Colonic mucosa (tissue), 4 donors: Measurements from ENCODE around the gene IL15RA. TPM values are rescaled to one million over a fixed set of nuclear protein-coding genes. Genes with fewer than 3 reads are reported as not detected.

ENCODE experiments used
- DNase-seq: peaks from one replicate; pipeline ENCODE4 v3.0.0-alpha.2; 2020
- H3K27ac ChIP-seq: fragments of 200-600 bp; one replicate; pipeline ENCODE4 v1.8.0; 2021
- H3K27me3 ChIP-seq: fragments of 200-600 bp; one replicate; pipeline ENCODE4 v1.8.0; 2021
- H3K36me3 ChIP-seq: fragments of 200-600 bp; one replicate; pipeline ENCODE4 v1.8.0; 2021
- H3K4me1 ChIP-seq: fragments of 200-600 bp; one replicate; pipeline ENCODE4 v1.8.0; 2021; ENCODE audit warnings: mild to moderate bottlenecking
- H3K4me3 ChIP-seq: fragments of 200-600 bp; one replicate; pipeline ENCODE4 v1.8.0; 2021
- H3K9ac ChIP-seq, 2 donors: one replicate each; pipeline ENCODE4 v1.7.0; 2013; ENCODE audit warnings: control low read depth in 2 of 2, low read depth in 2 of 2, low read length in 2 of 2
- H3K9me3 ChIP-seq: fragments of 200-600 bp; one replicate; pipeline ENCODE4 v1.8.0; 2021
- intact Hi-C: fragments of 100-400 bp; cut with DNase I; formaldehyde crosslinking; loops from one replicate; pipeline ENCODE4 v1.14.1; 2022
- total RNA-seq, 2 donors: library from RNA; stranded (reverse); fragmentation: NEBNext Ultra II Directional in 1 of 2; extraction: Animal tissue kit (Norgen Biotek cat#: 25700) in 1 of 2; gene quantifications; one replicate each; pipeline ENCODE4 v1.2.1, GENCODE V29; 2021
- TF ChIP-seq, protein P1 (sequence below): fragments of 200-600 bp; IDR thresholded peaks from one replicate; pipeline ENCODE4 v1.8.0; 2022; ENCODE audit warnings: antibody characterized with exemption, mild to moderate bottlenecking
- donor health status: healthy.
- donor health status: DM: no; HTN: no; CAD: no.
- donor health status: DM: no; HTN: no; CAD: no.

Gene IL15RA
- total RNA-seq, 2 donors from 2014 or later, result 11.5 to 16.0 TPM

DNA sequence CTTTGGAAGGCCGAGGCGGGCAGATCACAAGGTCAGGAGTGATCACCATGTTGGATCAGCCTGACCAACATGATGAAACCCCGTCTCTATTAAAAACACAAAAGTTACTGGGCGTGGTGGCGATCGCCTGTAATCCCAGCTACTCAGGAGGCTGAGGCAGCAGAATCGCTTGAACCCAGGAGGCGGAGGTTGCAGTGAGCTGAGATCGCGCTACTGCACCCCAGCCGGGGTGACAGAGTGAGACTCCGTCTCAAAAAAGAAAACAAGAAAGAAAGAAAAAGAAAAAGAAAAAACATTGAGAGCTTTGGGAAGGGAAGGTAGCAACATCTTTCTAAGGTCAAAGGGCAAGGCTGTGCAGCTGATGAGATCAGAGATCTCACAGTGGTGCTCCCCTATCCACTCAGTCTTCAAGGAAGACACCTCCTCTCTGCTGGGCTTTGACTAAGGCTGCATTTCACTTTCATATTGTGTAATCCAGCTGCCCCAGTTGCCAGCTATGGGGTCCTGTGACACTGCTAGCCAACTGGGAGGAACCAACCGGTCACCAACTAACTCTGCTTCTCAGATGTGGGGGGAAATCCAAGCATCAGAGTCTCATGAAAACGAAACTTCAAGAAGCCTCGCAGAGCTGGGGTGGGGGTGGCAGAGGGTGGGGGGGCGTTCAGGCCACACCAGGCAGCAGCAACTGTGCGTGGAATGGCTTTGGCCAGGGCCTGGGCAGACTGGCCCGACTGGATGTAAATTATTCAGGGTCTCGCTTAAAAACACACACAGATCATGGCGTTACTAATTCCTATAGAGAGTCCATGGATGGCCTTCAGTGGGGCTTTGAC is 1.5 kb downstream of the IL15RA start:
- peak; percentile 69 for DNase-seq
- peak overlapping the region; percentile 81 to 93 for H3K9ac ChIP-seq
- no peaks in the 10 kb centered on the region for H3K9me3 ChIP-seq
- peak overlapping the region; percentile 99 for H3K27ac ChIP-seq
- H3K36me3 ChIP-seq, result no peaks in the 10 kb centered on the region
- intact Hi-C loops, result no loop called here
- peak overlapping the region; percentile 95 for H3K4me3 ChIP-seq
- no peaks in the 10 kb centered on the region for H3K27me3 ChIP-seq
- peaks cover 16% of the 10 kb centered on the region for H3K4me1 ChIP-seq
- TF ChIP-seq, protein P1, sequence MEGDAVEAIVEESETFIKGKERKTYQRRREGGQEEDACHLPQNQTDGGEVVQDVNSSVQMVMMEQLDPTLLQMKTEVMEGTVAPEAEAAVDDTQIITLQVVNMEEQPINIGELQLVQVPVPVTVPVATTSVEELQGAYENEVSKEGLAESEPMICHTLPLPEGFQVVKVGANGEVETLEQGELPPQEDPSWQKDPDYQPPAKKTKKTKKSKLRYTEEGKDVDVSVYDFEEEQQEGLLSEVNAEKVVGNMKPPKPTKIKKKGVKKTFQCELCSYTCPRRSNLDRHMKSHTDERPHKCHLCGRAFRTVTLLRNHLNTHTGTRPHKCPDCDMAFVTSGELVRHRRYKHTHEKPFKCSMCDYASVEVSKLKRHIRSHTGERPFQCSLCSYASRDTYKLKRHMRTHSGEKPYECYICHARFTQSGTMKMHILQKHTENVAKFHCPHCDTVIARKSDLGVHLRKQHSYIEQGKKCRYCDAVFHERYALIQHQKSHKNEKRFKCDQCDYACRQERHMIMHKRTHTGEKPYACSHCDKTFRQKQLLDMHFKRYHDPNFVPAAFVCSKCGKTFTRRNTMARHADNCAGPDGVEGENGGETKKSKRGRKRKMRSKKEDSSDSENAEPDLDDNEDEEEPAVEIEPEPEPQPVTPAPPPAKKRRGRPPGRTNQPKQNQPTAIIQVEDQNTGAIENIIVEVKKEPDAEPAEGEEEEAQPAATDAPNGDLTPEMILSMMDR, result no peak

DNA sequence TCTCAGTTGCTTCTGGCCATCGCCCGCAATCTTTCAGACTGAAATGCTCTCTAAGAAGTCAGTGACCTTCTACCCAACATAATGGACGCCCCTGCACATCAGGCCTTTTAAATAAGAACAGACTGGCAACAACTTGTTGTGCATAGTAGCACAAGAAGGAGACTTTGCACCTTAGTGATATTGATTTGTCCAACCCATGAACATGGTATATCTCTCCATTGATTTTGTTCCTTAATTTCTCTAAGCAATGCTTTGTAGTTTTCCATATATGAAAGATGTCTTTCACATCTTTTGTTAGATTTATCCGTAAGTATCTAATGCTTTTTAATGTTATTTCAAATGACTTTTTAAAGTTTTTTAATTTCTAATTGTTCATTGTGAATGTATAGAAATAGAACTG is 4.3 kb downstream of the IL15RA start:
- no peaks in the 10 kb centered on the region for H3K27me3 ChIP-seq
- H3K9ac ChIP-seq, result no peak overlapping the region
- H3K36me3 ChIP-seq, result no peaks in the 10 kb centered on the region
- TF ChIP-seq, protein P1, result no peak
- no peak overlapping the region for H3K4me3 ChIP-seq
- no peak overlapping the region for H3K27ac ChIP-seq
- peak; percentile 19 for DNase-seq
- peaks cover 16% of the 10 kb centered on the region for H3K4me1 ChIP-seq
- intact Hi-C loops, result no loop called here
- H3K9me3 ChIP-seq, result no peaks in the 10 kb centered on the region

DNA sequence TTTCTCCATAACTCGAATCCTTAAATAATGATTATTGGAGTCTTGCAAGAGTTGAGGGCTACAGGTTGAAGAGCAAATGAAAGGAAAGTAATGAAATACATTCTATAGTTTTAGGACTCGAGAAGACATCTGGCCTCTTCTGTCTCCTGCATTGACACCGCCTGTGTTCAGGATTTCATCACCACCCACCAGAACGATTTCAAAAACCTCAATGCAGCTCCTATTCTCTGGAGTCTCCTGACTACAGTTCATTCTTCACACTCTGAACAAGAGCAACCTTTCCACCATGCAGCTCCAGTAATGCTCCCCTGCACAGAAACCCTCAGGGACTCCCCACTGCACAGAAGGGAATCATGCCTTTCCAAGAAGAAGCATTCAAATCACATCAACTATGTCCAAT is 5.5 kb downstream of the IL15RA start:
- Histone ChIP-seq H3K4me1 (peaks cover 16% of the 10 kb centered on the region), H3K27me3 (no peaks in the 10 kb centered on the region), H3K27ac (peak overlapping the region; percentile 82), H3K9me3 (no peaks in the 10 kb centered on the region), H3K4me3 (no peak overlapping the region), H3K36me3 (no peaks in the 10 kb centered on the region), H3K9ac (peak overlapping the region in 1 of 2 donors; percentile 12)
- TF ChIP-seq, protein P1, result no peak
- DNase-seq, result peak; percentile 18
- intact Hi-C loops, result no loop called here

DNA sequence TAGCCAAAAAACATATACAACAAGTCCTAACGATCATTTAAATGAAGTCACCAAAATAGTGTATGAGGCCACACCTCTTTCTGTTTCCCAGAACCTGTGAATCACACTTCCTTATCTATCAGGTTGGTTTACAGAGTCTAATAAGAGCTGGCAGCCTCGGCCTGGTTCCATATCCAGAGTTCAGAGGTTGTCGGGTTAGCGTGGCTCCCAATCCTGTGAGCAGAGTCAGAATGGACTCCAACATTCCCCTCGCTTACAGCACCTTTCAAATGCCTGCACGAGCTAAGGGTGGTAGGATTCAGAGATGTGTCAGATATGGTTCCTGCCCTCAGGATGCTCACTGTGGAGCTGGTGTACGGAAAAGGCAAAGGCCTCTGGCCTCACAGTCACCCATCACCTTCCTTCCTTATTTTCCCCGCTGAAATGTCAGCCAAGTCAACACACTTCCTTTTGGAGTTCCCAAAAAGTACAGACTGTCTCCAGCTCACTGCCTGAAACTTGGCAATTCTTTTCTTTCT is 6.0 kb downstream of the IL15RA start:
- peak overlapping the region; percentile 82 for H3K27ac ChIP-seq
- intact Hi-C loops, result no loop called here
- H3K9ac ChIP-seq, result peak overlapping the region in 1 of 2 donors; percentile 12
- DNase-seq, result peak; percentile 84
- H3K4me1 ChIP-seq, result peaks cover 16% of the 10 kb centered on the region
- H3K9me3 ChIP-seq, result no peaks in the 10 kb centered on the region
- no peaks in the 10 kb centered on the region for H3K27me3 ChIP-seq
- H3K36me3 ChIP-seq, result no peaks in the 10 kb centered on the region
- TF ChIP-seq, protein P1, result no peak
- no peak overlapping the region for H3K4me3 ChIP-seq

DNA sequence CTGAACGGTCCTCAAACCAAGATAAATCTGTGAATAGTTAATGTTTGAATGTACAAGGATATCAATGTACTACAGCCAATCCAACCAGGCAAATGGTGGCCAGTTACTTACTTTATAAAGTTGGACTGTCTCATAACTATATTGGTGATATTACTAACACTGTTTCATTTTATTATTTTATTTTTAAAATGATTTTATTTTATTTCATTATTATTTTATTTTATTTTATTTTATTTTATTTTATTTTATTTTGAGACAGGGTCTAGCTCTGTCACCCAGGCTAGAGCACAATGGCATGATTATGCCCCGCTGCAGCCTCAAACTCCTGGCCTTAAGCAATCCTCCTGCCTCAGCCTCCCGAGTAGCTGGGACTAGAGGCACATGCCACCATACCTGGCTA is 6.8 kb downstream of the IL15RA start:
- Histone ChIP-seq H3K4me1 (peaks cover 16% of the 10 kb centered on the region), H3K9ac (no peak overlapping the region), H3K4me3 (no peak overlapping the region), H3K27me3 (no peaks in the 10 kb centered on the region), H3K27ac (peak overlapping the region; percentile 82), H3K9me3 (no peaks in the 10 kb centered on the region), H3K36me3 (no peaks in the 10 kb centered on the region)
- TF ChIP-seq, protein P1, result no peak
- intact Hi-C loops, result no loop called here
- DNase-seq, result peak; percentile 16
